K562 (cell line): ENCODE results near the gene CLTB. TPM values are rescaled to one million over a fixed set of nuclear protein-coding genes. Genes with fewer than 3 reads are reported as not detected.

Experiments used
- FOS ChIP-seq: IDR thresholded peaks from 3 replicates; pipeline ENCODE4 v1.6.1; 2011; ENCODE audit not compliant: insufficient read length; ENCODE audit errors: extremely low read depth
- FOXP1 ChIP-seq: sonication (generic); formaldehyde crosslinking; IDR thresholded peaks from 2 replicates; pipeline ENCODE4 v1.8.0; 2022; ENCODE audit warnings: mild to moderate bottlenecking, missing genetic modification reagents
- IRF2 ChIP-seq: sonication (generic); formaldehyde crosslinking; IDR thresholded peaks from 2 replicates; pipeline ENCODE4 v1.8.1; 2022; ENCODE audit warnings: mild to moderate bottlenecking, missing genetic modification reagents
- MAZ ChIP-seq, 2 experiments: fragments of 450-650 bp in 1 of 2; sonication (generic) in 1 of 2; formaldehyde crosslinking; IDR thresholded peaks in 1 of 2; conservative IDR thresholded peaks in 1 of 2; 2 replicates each; pipeline versions ENCODE4 v1.4.0 to v1.5.0; 2020; ENCODE audit warnings: mild to moderate bottlenecking in 1 of 2, missing genetic modification reagents in 1 of 2
- MTA1 ChIP-seq: fragments of 450-650 bp; IDR thresholded peaks from 2 replicates; pipeline ENCODE4 v1.6.1; 2017; ENCODE audit warnings: borderline replicate concordance
- PHF8 ChIP-seq: fragments of 200-600 bp; sonication (generic); IDR thresholded peaks from 2 replicates; pipeline ENCODE4 v1.6.1; 2012; ENCODE audit warnings: mixed run types, mild to moderate bottlenecking, inconsistent platforms, low read length, moderate library complexity, borderline replicate concordance
- RB1 ChIP-seq: fragments of 450-650 bp; IDR thresholded peaks from 2 replicates; pipeline ENCODE4 v1.6.1; 2017; ENCODE audit warnings: low read depth, mild to moderate bottlenecking
- RBM14 ChIP-seq: fragments of 200-400 bp; formaldehyde crosslinking; IDR thresholded peaks from 2 replicates; pipeline ENCODE4 v1.6.1; 2018; ENCODE audit warnings: low read depth, mild to moderate bottlenecking, low read length, moderate library complexity, borderline replicate concordance; ENCODE audit not compliant: insufficient read depth
- RFX5 ChIP-seq: IDR thresholded peaks from 2 replicates; pipeline ENCODE4 v1.6.1; 2011; ENCODE audit warnings: low read depth, mild to moderate bottlenecking, improper control_type of control experiment, low read length
- SIN3A ChIP-seq, 2 experiments: fragments of 150-350 bp in 1 of 2; IDR thresholded peaks; 2 replicates each; pipeline ENCODE4 v1.6.1; 2011 to 2016; ENCODE audit warnings: borderline replicate concordance in 2 of 2, low read depth in 2 of 2, low read length in 2 of 2, mild to moderate bottlenecking in 2 of 2, moderate library complexity in 2 of 2; ENCODE audit not compliant: control insufficient read depth in 1 of 2
- SIRT6 ChIP-seq: IDR thresholded peaks from one replicate; pipeline ENCODE4 v1.6.1; 2012; ENCODE audit warnings: low read depth, mild to moderate bottlenecking, control low read depth, inconsistent platforms, low read length, moderate library complexity
- ZC3H4 ChIP-seq: sonication (generic); formaldehyde crosslinking; IDR thresholded peaks from 2 replicates; pipeline ENCODE4 v1.9.0; 2021; ENCODE audit warnings: missing genetic modification reagents, borderline replicate concordance
- ZNF124 ChIP-seq: sonication (generic); formaldehyde crosslinking; IDR thresholded peaks from 2 replicates; pipeline ENCODE4 v1.8.1; 2022; ENCODE audit warnings: missing genetic modification reagents
- ZNF175 ChIP-seq: fragments of 200-800 bp; sonication (Bioruptor generic); IDR thresholded peaks from 2 replicates; pipeline ENCODE4 v1.6.1; 2016; ENCODE audit warnings: low read depth, mild to moderate bottlenecking, missing genetic modification characterization, missing compliant biosample characterization
- ZNF311 ChIP-seq: fragments of 250-450 bp; sonication (Bioruptor Pico); IDR thresholded peaks from 2 replicates; pipeline ENCODE4 v1.4.0; 2020; ENCODE audit warnings: mild to moderate bottlenecking, moderate library complexity
- polyA plus RNA-seq, 8 experiments: library from polyadenylated mRNA; depleted of rRNA in 4 of 8; stranded (reverse) in 5 of 8; unstranded in 3 of 8; fragments of >200 nt; fragmentation: Nextera tagmentation in 2 of 8; fragmentation: Illumina TruSeq in 1 of 8; extraction: Ambion mirVana in 2 of 8; extraction: Trizol in 1 of 8; gene quantifications; 2 replicates each; pipeline versions ENCODE4 v1.2.1 to v1.2.3, GENCODE V29; 2011 to 2014; ENCODE audit warnings: inconsistent platforms in 1 of 8, missing spikeins in 1 of 8
- total RNA-seq, 7 experiments: library from RNA; depleted of rRNA in 6 of 7; stranded (reverse); fragments of >200 nt in 6 of 7; fragmentation: Illumina TruSeq in 2 of 7; extraction: Trizol in 2 of 7; gene quantifications; 2 replicates each; pipeline versions ENCODE4 v1.2.1 to v1.2.3, GENCODE V29; 2011 to 2021; ENCODE audit warnings: low replicate concordance in 1 of 7
- TF ChIP-seq, protein P1 (sequence below): fragments of 450-650 bp; formaldehyde crosslinking; IDR thresholded peaks from 2 replicates; pipeline ENCODE4 v1.4.0; 2022; ENCODE audit warnings: mild to moderate bottlenecking, moderate library complexity
- TF ChIP-seq, protein P2 (sequence below), 2 experiments: fragments of 450-650 bp in 1 of 2; IDR thresholded peaks; 2 replicates each; pipeline ENCODE4 v1.6.1; 2011 to 2017; ENCODE audit warnings: low read depth in 2 of 2, antibody characterized with exemption in 1 of 2, borderline replicate concordance in 1 of 2, low read length in 1 of 2, mild to moderate bottlenecking in 1 of 2, mixed read lengths in 1 of 2; ENCODE audit not compliant: control insufficient read depth in 1 of 2
- TF ChIP-seq, protein P3 (sequence below): fragments of 450-650 bp; formaldehyde crosslinking; IDR thresholded peaks from 2 replicates; pipeline ENCODE4 v1.4.0; 2020; ENCODE audit warnings: mild to moderate bottlenecking, moderate library complexity
- TF ChIP-seq, protein P4 (sequence below): fragments of 150-350 bp; conservative IDR thresholded peaks from 2 replicates; pipeline ENCODE4 v1.6.1; 2014; ENCODE audit warnings: low read length

Gene CLTB
- total and polyA plus RNA-seq, 9 of the 15 experiments (the other 6 are each of a cell fraction or from before 2014, with no cell fraction given): 1.8 to 117 (median 39.0) TPM

DNA sequence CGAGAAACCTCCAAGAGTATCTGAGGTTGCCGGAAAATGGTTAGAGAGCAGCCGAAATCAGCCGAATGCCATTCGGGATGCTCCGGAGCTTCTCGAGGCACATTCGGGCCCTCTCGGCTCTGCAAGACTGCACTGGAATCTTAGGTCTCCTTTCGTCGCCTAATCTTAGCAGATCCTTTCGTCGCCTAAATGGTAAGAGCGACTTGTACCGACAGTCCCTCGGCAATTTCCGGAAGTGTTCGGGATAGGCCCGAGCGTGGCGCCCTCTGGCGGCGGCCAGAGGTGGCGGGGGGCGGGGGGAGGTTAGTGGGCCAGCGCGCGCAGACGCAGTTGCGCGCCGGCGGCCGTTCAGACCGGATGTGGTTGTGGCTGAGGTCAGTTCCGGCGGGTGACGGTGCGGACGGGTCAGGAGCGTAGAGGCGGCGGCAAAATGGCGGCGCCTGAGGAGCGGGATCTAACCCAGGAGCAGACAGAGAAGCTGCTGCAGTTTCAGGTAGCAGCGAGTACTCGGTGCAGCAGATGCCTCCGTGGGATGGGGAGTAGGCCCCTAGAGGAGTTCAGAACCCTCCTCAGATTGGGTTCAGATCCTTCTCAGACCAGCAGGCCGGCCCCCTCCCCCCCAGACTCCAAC is 31.8 kb upstream of the CLTB start, which contains the start of gene FAF2 (continued):
- TF ChIP-seq, protein P1, sequence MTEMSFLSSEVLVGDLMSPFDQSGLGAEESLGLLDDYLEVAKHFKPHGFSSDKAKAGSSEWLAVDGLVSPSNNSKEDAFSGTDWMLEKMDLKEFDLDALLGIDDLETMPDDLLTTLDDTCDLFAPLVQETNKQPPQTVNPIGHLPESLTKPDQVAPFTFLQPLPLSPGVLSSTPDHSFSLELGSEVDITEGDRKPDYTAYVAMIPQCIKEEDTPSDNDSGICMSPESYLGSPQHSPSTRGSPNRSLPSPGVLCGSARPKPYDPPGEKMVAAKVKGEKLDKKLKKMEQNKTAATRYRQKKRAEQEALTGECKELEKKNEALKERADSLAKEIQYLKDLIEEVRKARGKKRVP (CRISPR knock-in tag): no peak
- TF ChIP-seq, protein P2, sequence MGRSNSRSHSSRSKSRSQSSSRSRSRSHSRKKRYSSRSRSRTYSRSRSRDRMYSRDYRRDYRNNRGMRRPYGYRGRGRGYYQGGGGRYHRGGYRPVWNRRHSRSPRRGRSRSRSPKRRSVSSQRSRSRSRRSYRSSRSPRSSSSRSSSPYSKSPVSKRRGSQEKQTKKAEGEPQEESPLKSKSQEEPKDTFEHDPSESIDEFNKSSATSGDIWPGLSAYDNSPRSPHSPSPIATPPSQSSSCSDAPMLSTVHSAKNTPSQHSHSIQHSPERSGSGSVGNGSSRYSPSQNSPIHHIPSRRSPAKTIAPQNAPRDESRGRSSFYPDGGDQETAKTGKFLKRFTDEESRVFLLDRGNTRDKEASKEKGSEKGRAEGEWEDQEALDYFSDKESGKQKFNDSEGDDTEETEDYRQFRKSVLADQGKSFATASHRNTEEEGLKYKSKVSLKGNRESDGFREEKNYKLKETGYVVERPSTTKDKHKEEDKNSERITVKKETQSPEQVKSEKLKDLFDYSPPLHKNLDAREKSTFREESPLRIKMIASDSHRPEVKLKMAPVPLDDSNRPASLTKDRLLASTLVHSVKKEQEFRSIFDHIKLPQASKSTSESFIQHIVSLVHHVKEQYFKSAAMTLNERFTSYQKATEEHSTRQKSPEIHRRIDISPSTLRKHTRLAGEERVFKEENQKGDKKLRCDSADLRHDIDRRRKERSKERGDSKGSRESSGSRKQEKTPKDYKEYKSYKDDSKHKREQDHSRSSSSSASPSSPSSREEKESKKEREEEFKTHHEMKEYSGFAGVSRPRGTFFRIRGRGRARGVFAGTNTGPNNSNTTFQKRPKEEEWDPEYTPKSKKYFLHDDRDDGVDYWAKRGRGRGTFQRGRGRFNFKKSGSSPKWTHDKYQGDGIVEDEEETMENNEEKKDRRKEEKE (IDR thresholded peaks at IDR 0.05; ENCODE audit: borderline replicate concordance in 1 of 2, control insufficient read depth in 1 of 2, low read depth in 2 of 2, low read length in 1 of 2): no peak
- TF ChIP-seq MAZ (CRISPR knock-in tag; conservative IDR thresholded peaks at IDR 0.05 in 1 of 2, IDR thresholded peaks at IDR 0.05 in 1 of 2) (peak; percentile 98 to 99), IRF2 (no peak), ZNF175 (CRISPR knock-in tag) (no peak), ZC3H4 (CRISPR knock-in tag) (no peak), PHF8 (peak; percentile 81), ZNF311 (CRISPR knock-in tag) (no peak), FOXP1 (no peak), FOS (no peak), RFX5 (no peak), RB1 (peak; percentile 74), SIRT6 (no peak), SIN3A (IDR thresholded peaks at IDR 0.05; ENCODE audit: borderline replicate concordance in 2 of 2, control insufficient read depth in 1 of 2, low read depth in 2 of 2, low read length in 2 of 2) (no peak), MTA1 (no peak), ZNF124 (CRISPR knock-in tag) (no peak), RBM14 (no peak)
- TF ChIP-seq, protein P3, sequence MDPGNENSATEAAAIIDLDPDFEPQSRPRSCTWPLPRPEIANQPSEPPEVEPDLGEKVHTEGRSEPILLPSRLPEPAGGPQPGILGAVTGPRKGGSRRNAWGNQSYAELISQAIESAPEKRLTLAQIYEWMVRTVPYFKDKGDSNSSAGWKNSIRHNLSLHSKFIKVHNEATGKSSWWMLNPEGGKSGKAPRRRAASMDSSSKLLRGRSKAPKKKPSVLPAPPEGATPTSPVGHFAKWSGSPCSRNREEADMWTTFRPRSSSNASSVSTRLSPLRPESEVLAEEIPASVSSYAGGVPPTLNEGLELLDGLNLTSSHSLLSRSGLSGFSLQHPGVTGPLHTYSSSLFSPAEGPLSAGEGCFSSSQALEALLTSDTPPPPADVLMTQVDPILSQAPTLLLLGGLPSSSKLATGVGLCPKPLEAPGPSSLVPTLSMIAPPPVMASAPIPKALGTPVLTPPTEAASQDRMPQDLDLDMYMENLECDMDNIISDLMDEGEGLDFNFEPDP: no peak
- TF ChIP-seq, protein P4, sequence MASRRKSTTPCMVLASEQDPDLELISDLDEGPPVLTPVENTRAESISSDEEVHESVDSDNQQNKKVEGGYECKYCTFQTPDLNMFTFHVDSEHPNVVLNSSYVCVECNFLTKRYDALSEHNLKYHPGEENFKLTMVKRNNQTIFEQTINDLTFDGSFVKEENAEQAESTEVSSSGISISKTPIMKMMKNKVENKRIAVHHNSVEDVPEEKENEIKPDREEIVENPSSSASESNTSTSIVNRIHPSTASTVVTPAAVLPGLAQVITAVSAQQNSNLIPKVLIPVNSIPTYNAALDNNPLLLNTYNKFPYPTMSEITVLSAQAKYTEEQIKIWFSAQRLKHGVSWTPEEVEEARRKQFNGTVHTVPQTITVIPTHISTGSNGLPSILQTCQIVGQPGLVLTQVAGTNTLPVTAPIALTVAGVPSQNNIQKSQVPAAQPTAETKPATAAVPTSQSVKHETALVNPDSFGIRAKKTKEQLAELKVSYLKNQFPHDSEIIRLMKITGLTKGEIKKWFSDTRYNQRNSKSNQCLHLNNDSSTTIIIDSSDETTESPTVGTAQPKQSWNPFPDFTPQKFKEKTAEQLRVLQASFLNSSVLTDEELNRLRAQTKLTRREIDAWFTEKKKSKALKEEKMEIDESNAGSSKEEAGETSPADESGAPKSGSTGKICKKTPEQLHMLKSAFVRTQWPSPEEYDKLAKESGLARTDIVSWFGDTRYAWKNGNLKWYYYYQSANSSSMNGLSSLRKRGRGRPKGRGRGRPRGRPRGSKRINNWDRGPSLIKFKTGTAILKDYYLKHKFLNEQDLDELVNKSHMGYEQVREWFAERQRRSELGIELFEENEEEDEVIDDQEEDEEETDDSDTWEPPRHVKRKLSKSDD: no peak
